Activated CD8-positive, alpha-beta memory T cell treated with anti-CD3 and anti-CD28 coated beads, Interleukin-2, amount 50 U/mL, for 1 hour (primary cell): ENCODE results near the gene ULBP2.
A peak's percentile ranks its signal among the peaks of the same experiment; 100 is the strongest.
"Not testable (repeated sequence)": the region's sequence is repeated elsewhere in the genome, so short reads cannot be mapped to it uniquely, and the experiment has no call there.

Experiments
- DNase-seq: peaks from one replicate; pipeline ENCODE4 v3.0.0-alpha.2; 2020; ENCODE audit errors: extremely low read depth

Gene ULBP2

DNA sequence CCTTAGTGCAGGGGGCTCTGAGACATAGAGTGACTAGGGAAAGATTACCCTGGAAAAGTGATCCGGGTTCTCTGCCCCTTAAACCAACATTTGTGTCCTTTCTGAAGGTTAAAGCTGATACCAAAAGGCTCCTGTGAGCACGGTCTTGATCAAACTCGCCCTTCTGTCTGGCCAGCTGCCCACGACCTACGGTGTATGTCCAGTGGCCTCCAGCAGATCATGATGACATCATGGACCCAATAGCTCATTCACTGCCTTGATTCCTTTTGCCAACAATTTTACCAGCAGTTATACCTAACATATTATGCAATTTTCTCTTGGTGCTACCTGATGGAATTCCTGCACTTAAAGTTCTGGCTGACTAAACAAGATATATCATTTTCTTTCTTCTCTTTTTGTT is 6.8 kb downstream of the ULBP2 start:
- DNase-seq: no peak

DNA sequence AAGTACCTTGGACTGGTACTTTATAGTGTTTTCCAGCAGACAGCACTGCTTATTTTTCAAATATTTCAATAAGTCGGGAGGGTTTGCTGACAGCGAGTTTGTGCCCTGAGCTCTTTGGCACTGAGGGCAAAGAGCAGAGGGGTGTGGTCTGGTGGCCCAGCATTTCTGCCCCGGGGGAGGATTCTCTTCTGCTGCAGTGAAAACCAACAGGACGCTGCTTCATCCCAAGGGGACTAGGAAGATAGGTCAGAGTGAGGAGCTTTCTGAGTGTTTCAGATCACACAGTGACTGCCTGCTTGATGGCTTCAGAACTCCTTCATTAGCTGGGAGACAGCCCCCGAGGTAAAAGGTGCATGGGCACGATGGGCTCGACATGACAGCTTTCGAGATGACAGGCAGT is 8.6 kb downstream of the ULBP2 start:
- DNase-seq: no peak

DNA sequence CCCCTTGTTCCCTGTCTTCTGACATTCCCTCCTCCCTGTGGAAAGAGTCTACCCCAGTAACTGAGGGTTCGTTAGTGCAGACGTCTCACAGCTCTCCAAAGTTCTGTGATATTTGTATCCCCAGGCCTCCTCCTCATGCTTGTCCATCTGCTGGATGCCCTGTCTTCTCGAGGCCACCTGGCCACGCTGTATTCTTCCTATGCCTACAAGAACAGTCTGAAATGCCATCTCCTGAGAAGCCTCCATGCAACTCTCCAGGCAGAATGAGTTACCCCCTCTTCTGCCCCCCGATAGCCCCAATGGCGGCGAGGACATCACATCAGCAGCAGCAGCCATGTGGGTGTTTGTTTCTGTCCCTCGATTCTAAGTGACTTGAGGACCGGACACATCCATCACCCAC is 9.3 kb downstream of the ULBP2 start:
- no peak for DNase-seq

DNA sequence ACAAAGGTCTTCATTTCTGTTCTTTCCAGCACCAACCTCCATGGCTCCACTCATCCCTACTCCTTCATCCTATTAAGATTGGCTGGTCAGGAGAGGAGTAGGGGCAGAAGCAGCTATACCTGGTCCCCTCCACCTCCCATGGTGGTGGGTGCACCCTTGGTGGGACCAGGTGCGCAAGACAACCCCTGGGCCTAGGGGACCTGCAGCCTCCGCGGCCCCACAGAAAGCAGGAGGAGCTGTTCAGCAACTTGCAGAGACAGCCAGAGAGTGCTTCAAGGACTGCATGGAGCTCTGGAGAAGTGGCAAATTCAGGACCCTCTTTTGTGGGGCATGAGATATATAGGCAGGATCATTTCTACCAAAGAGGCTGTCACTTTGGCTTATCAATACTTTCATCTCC is 9.8 kb downstream of the ULBP2 start:
- no peak for DNase-seq

DNA sequence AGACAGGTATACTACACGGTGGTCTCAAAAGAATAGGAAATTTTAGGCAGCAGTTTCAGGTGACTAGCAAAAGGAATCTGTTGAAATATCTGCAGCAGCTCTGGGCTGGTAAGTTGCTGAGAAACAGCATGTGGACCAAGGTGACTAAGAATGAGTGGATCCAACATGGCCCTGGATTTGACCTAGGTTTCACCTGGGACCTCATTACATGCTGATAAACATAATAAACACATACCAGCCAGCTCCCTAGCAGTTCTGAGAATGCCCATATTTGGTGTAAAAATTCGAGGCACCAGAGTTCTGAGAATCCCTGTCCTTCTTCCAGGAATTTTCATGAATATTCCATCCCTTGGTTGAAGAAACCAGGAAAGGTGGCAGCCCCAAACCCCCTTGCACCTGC is 11.6 kb downstream of the ULBP2 start:
- not testable (repeated sequence) for DNase-seq

DNA sequence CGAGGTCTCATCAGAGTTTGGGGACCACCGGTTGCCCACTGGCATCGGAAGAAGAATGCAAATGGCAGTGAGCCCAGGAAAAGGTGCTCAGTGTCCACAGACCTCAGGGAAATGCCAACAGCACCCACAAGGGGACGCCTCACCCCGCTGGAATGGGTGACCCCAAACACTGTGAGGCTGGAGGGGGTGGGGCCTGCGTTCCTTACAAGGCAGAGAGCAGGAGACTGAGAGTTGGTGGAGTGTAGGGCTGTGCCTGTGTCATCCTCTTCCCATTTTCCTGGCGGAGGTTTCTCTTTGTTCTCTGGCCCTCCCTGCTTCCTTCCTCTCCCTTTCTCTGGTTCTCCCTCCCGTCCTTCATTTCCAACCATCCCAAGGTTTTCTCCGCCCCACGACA is 12.1 kb downstream of the ULBP2 start:
- DNase-seq: not testable (repeated sequence)

DNA sequence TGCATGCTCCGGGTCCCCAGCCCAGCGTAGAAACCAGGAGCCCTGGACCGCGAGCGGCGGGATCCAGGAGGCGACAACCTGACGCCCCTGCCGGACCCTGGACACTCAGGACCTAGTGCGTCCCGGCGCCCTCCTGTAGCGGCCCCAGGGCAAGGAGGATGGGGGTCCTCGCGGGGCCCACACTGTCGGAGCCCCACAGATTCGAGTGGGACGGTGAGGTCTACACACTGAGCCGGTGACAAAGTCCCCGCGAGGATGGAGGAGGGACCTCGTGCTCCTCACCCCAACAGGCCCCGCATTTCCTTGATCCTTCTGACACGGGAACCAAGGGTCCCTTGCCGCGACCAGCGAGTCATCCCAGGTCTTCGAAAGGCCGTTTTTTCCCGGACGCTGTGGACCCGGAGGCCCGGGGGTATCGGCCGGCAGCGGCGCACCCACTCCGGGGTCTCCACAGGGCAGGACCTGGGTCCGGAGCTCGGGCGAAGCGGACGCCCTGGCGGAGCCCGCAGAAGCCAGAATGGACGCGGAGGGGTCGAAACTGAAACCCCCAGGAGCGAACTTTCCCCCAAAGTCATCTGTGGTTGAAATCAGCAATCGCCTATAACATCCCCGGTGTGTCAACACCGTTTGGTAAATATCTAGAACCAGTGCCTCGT is 12.6 kb downstream of the ULBP2 start:
- DNase-seq: not testable (repeated sequence)

DNA sequence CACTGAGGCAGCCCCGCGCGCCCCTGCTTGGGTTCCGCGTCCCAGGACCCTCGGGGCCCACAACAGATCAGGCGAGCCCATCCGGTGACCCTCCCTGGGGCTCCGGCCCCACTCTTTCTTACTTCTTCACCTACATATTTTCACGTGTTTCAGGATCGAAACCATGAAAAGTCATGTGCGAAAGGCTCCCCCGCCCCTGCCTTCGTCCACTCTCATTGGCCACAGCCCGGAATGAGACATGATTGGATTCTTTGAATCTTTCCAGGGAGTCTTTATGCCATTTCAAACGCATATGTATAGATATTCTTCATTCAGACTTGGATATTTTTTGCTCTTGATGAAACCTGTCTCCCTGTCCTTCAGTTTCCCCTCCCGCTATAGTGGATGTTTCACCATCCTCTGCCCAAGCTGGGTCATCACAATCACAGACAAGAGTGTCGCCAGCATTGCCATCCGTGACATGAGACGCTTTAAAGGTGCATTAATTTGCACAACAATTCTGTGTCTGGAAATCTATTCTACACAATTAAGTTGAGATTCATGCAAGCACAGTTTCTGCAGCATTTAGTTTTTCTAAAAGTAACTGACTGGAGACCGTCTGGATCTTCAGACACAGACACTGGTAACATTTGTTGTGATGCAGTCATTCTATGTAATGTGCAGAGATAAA is 13.3 kb downstream of the ULBP2 start:
- DNase-seq: not testable (repeated sequence)

DNA sequence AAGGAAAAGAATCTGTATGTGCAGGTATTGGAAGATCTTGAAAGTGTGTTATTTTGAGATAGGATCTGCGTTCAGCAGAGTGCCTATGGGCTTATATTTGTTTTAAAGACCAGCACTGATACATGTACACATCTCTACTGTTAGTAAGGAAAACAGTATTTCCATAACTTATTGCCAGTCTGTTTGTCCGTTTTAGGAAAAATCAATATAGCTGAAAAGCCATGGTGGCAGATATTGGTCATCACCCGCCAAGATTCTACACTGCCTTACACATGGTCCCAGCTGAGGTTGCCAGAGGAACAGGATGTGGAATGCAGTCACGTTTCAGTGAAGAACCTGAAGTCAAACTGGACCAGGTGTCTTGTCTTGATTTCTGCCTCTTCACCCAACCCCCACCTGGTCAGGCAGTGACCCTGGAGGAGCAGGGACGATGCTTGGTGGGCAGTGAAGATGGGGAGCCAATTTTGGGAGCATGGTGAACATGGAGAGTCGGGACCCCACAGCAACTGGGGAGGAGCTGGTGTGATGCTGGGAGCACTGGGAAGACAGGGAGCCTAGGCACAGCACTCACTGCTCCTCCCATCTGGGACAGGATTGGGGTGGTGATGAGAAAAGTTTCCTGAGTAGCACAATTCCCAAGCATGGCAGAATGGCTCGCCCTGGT is 14.0 kb downstream of the ULBP2 start:
- DNase-seq: not testable (repeated sequence)

DNA sequence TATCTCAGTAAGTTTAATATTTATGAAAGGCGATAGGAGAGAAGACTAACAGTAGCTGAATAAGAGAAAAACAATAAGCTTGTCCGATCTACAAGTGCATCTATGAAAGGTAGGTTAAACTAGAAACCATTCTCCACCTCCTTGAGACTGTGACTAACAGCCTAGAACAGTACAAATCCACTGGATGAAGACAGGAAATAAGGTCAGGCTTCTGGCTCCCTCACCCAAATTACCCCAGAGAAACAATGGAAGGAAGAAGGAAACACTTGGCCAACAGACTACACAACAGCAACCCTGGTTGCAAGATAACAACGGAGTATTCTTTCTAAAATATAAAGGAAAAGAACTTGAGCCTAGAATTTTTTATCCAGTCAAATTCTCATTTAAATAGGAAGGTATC is 16.3 kb downstream of the ULBP2 start:
- not testable (repeated sequence) for DNase-seq

DNA sequence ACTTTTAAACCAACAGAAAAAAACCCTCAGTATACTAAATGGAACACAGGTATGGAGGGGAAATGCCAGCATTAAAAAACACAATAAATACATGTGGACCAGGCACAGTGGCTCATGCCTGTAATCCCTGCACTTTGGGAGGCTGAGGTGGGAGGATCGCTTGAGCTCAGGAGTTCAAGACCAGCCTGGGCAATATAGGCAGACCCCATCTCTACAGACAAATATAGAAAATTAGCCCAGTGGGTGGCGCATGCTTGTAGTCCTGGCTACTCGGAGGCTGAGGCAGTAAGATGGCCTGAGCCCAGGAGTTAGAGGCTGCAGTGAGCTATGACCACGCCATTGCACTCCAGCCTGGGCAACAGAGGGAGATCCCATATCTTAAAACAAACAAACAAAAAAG is 18.0 kb downstream of the ULBP2 start:
- not testable (repeated sequence) for DNase-seq

DNA sequence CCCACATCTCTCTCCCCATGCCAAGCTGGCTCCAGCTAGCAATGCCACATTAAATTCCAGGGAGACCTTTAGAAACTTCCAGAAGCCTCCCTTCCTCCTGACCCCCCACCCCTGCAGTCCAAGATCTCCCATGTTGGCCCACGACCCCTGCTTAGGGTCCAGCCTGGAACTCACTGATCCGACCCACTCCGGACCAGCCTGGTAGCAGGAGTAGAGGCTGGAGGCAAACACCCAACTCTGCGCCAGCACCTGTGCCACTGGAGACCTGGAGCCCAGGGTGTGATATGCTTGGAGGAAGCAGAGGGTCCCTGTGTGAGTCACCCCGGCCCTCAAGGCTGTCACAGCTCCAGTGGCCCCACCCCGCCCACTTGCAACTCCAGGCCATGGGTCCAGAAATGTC is 18.7 kb downstream of the ULBP2 start:
- no peak for DNase-seq

DNA sequence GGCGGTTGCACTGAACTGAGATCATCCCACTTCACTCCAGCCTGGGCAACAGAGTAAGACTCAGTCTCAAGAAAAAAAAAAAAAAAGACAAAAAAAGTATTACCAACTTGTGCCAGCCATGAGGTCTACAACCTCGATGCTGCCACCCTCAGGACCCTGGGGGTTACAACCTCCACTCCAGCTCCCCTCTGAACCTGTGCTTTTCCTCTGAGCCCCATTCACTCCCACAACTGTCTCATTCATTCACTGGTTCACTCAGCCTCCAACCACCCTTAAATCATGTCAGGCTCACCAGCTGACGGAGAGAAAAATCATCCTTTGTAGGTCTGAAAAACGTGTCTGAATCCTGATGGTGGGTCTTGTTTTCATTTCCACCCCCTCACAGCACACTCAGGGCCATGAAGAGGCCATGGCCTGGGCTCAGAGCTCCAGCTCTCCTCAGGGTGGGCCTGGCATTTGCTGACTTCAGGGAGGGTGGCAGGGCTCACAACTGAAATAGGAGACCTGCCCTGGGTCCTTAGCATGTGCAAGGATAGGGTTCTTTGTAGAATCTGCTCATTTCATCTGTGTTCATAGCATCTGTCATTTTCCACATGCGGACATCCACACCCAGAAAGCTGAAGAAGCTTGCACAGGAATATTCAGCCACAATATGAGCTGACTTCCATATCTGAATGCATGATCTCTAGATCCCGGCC is 20.1 kb downstream of the ULBP2 start:
- no peak for DNase-seq

DNA sequence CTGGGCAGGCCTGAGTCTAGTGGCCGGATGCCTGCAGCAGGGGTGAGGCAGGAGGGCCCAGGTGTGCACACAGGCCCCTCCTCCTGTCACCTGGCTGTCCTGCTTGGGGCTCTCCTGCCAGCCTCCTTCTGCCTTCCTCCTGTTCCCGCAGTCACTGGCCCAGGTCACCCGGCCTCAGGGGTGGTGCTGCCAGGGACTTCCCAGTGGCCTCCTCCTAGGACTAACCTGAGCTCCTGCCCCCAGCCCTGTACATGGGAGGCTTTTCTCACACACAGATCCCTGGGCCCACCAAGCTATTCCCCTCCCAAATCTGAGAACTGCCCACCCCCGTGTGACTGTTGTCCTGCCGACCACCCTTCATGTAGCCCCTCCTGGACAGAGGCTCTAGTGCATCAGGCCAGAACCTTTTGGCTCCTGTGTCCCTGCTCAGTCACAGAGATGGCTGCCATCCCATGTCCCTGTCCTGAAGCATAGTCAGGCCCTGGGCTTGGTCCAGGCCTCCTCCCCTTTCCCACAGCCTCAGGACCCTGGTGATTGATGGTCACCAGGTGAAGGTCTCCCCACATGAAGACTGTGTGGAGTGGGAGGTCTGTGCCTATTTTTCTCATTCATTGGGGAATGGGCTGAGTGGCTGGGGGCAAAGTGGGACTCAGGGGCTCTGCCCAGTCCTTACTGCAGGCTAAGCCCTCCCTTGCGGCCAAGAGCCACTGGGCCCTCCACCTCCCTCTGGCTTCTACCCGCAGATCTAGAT is 20.8 kb downstream of the ULBP2 start:
- no peak for DNase-seq

DNA sequence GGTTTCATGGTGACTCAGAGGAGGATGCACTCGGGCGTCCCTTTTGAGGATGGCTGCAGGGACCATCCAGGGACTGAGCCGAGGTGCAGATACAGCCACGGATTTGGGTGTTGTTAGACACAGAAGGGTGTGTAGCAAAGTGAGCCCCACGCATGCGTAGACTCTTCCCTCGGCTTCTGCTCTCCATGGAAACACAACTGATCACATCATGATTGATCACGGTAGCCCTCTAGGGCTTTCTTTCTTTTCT is 21.3 kb downstream of the ULBP2 start:
- no peak for DNase-seq

DNA sequence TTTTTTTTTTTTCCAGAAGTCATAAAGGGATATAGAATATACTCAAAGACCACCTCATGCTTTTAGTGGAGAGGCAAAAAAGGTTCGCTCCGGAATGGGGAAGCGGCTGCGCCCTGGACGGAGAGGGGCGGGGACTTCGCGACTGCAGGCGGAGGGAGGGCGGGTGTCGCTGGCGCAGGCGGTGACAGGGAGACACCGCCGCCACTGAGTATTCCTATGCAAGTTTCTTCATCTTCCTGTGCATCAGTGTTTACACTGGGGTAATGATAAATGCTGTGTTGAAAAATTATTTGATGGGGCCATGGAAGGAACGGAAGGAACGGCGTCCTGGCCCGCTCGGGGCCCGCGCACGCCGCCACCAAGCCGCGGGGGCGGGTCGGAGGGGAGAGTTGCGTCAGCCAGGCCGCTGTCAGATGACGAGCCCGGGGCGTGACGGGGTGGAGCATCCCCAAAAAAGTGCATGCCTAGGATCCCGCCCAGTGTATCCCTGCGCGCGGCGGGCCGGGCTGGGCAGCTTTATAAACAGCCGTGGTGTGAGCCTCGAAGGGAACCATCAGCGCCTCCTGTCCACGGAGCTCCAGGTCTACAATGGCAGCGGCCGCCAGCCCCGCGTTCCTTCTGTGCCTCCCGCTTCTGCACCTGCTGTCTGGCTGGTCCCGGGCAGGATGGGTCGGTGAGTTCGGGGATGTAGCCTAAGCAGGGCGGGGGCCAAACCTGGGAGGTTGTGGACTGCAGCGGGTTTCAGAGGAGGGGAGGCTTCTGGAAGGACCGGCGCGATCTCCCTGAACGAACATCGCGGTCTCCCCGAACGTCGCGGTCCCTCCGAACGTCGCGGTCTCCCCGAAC is 21.9 kb downstream of the ULBP2 start, which contains the start of gene ULBP1:
Gene ULBP1 (plus strand): TSS at position 482 of the 846 bp plus-strand sequence. CDS start 107 bp downstream, at position 589.
- peak; percentile 30 for DNase-seq

DNA sequence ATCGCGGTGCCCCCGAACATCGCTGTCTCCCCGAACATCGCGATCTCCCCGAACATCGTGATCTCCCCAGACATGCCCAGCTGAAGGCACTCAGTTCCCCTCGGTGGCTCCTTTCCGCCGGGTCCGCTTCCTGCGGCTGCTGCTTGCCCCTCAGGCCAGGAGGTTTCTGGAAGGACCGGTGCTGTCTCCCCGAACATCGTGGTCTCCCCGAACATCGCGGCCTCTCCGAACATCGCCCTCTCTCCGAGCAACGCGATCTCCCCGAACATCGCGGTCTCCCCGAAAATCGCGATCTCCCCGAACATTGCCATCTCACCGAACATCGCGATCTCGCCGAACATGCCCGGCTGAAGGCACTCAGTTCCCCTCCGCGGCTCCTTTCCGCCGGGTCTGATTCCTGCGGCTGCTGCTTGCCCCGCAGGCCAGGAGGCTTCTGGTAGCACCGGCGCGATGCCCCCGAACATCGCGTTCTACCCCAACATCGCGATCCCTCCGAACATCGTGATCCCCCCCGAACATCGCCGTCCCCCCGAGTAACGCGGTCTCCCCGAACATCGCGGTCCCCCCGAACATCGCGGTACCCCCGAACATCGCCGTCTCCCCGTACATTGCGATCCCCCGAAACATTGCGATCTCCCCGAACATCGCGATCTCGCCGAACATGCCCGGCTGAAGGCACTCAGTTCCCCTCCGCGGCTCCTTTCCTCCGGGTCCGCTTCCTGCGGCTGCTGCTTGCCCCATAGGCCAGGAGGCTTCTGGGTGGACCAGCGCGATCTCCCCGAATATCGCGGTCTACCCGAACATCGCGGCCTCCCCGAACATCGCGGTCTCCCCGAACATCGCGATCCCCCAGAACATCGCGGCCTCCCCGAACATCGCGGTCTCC is 22.7 kb downstream of the ULBP2 start:
- DNase-seq: no peak

DNA sequence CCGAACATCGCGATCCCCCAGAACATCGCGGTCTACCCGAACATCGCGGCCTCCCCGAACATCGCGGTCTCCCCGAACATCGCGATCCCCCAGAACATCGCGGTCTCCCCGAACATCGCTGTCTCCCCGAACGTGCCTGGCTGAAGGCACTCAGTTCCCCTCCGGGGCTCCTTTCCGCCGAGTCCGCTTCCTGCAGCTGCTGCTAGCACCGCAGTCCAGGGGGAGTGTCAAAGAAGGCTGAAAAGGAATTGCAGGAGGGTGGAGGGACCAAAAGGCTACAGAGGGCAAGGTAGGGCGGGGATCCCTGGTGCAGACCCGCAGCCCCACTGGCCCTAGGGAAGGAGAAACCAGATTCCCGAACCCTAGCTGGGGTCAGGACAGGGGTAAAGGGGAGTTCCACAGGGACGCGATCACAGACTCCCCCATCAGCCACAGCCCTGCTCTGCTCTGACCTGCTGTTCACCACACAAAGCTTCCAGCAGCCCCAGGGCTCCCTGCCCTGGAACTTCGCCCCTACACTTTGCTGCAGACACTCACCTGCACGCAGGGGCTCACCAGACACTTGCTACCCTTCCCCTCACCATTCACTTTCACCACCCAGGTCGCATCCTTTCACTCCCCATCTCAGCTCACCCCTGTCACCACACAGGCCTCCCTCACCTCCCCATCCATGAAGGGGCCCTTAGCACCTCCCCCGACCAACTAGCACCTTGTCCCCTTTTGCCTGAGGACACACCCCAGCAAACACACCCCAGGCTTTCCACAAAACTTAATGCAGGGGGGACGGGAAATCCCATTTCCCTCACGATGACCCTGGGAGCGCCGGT is 23.6 kb downstream of the ULBP2 start:
- no peak for DNase-seq

DNA sequence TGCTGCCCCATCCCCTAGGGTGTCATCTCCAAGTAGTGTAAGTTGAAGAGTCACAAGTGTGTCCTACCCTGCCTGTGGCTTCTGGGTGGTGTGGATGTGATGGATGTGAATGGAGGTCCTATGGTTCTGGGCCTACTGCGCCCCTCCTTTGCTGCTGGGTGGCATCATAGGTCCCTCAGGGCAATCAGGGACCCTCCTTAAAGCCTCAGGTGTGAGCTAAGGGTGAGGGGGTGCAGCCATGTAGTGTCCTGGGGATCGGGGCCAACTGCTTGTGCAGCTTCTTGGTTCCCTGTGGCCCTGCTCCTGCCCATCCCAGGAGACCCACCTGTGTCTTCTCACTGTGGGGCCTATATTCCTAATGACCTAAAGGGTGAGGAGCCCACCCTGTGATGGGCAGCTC is 24.5 kb downstream of the ULBP2 start:
- not testable (repeated sequence) for DNase-seq
